Liver (tissue), 9 donors: ENCODE data around the gene ARL1. TPM values are rescaled to one million over a fixed set of nuclear protein-coding genes. Genes with fewer than 3 reads are reported as not detected.

Experiments
- DNase-seq: peaks from one replicate; pipeline ENCODE4 v3.0.0-alpha.2; 2017; ENCODE audit warnings: low spot score
- H3K27ac ChIP-seq, 2 donors: one replicate each; pipeline ENCODE4 v1.7.0; 2013; ENCODE audit warnings: inconsistent platforms in 2 of 2, low read length in 2 of 2, control low read depth in 1 of 2, low read depth in 1 of 2, mild to moderate bottlenecking in 1 of 2
- H3K27me3 ChIP-seq, 4 donors: one replicate each; pipeline versions ENCODE4 v1.6.1 to v1.7.0; 2013; ENCODE audit warnings: low read length in 3 of 4, inconsistent platforms in 1 of 4, mild to moderate bottlenecking in 1 of 4, moderate library complexity in 1 of 4; ENCODE audit not compliant: control insufficient read depth in 4 of 4, insufficient read depth in 4 of 4
- H3K36me3 ChIP-seq, 4 donors: one replicate each; pipeline versions ENCODE4 v1.6.1 to v1.7.0; 2013; ENCODE audit warnings: low read length in 3 of 4, mild to moderate bottlenecking in 3 of 4, low read depth in 1 of 4, moderate library complexity in 1 of 4; ENCODE audit not compliant: control insufficient read depth in 4 of 4, insufficient read depth in 3 of 4
- H3K4me1 ChIP-seq, 4 donors: one replicate each; pipeline versions ENCODE4 v1.6.1 to v1.7.0; 2013; ENCODE audit warnings: low read length in 3 of 4, mild to moderate bottlenecking in 3 of 4, moderate library complexity in 1 of 4; ENCODE audit not compliant: control insufficient read depth in 4 of 4, insufficient read depth in 4 of 4
- H3K4me3 ChIP-seq, 3 donors: one replicate each; pipeline versions ENCODE4 v1.6.1 to v1.7.0; 2013; ENCODE audit warnings: low read length in 3 of 3, control low read depth in 1 of 3, low read depth in 1 of 3, mild to moderate bottlenecking in 1 of 3
- H3K9ac ChIP-seq, 2 donors: one replicate each; pipeline ENCODE4 v1.7.0; 2013; ENCODE audit warnings: low read length in 2 of 2, mild to moderate bottlenecking in 2 of 2, moderate library complexity in 2 of 2, control low read depth in 1 of 2, low read depth in 1 of 2
- H3K9me3 ChIP-seq, 4 donors: one replicate each; pipeline versions ENCODE4 v1.6.1 to v1.7.0; 2013; ENCODE audit warnings: low read length in 3 of 4; ENCODE audit not compliant: control insufficient read depth in 4 of 4
- EGR1 ChIP-seq, 2 donors: IDR thresholded peaks; 2 replicates each; pipeline ENCODE4 v1.6.1; 2016 to 2018; ENCODE audit warnings: antibody characterized with exemption in 2 of 2, low read depth in 2 of 2
- FOXA1 ChIP-seq: IDR thresholded peaks from 2 replicates; pipeline ENCODE4 v1.6.1; 2016; ENCODE audit warnings: antibody characterized with exemption
- GABPA ChIP-seq, 2 donors: IDR thresholded peaks in 1 of 2; conservative IDR thresholded peaks in 1 of 2; 2 replicates each; pipeline ENCODE4 v1.6.1; 2016; ENCODE audit warnings: antibody characterized with exemption in 2 of 2, mild to moderate bottlenecking in 1 of 2, moderate library complexity in 1 of 2
- HNF4A ChIP-seq, 2 donors: conservative IDR thresholded peaks; 2 replicates each; pipeline ENCODE4 v1.6.1; 2016; ENCODE audit warnings: antibody characterized with exemption in 2 of 2, mild to moderate bottlenecking in 2 of 2
- HNF4G ChIP-seq: IDR thresholded peaks from 2 replicates; pipeline ENCODE4 v1.6.1; 2016; ENCODE audit warnings: antibody characterized with exemption
- JUND ChIP-seq, 2 donors: IDR thresholded peaks; 2 replicates each; pipeline ENCODE4 v1.6.1; 2016; ENCODE audit warnings: antibody characterized with exemption in 2 of 2
- RAD21 ChIP-seq, 2 donors: IDR thresholded peaks; 2 replicates each; pipeline ENCODE4 v1.6.1; 2016; ENCODE audit warnings: antibody characterized with exemption in 2 of 2, mild to moderate bottlenecking in 2 of 2
- RXRA ChIP-seq, 2 donors: IDR thresholded peaks; 2 replicates each; pipeline ENCODE4 v1.6.1; 2017 to 2018; ENCODE audit warnings: antibody characterized with exemption in 2 of 2, mild to moderate bottlenecking in 1 of 2
- SP1 ChIP-seq: IDR thresholded peaks from 2 replicates; pipeline ENCODE4 v1.6.1; 2018; ENCODE audit warnings: antibody characterized with exemption, mild to moderate bottlenecking
- TAF1 ChIP-seq: conservative IDR thresholded peaks from 2 replicates; pipeline ENCODE4 v1.6.1; 2016; ENCODE audit warnings: antibody characterized with exemption, mild to moderate bottlenecking
- YY1 ChIP-seq: IDR thresholded peaks from 2 replicates; pipeline ENCODE4 v1.6.1; 2016; ENCODE audit warnings: antibody characterized with exemption, mild to moderate bottlenecking
- polyA plus RNA-seq, 2 donors: library from polyadenylated mRNA; stranded (reverse) in 1 of 2; unstranded in 1 of 2; fragments of 200-250 nt in 1 of 2; fragments of >200 nt in 1 of 2; fragmentation: Nextera tagmentation in 1 of 2; extraction: Ambion mirVana in 1 of 2; gene quantifications; one replicate each; pipeline versions ENCODE4 v1.2.1 to v1.2.3, GENCODE V29; 2013 to 2015
- total RNA-seq, 2 donors: library from RNA; depleted of rRNA; stranded (reverse); fragments of >200 nt; gene quantifications; one replicate each; pipeline ENCODE4 v1.2.3, GENCODE V29; 2014
- TF ChIP-seq, protein P1 (sequence below): IDR thresholded peaks from 2 replicates; pipeline ENCODE4 v1.6.1; 2016; ENCODE audit warnings: antibody characterized with exemption, mild to moderate bottlenecking
- TF ChIP-seq, protein P2 (sequence below): IDR thresholded peaks from 2 replicates; pipeline ENCODE4 v1.6.1; 2016; ENCODE audit warnings: antibody characterized with exemption
- TF ChIP-seq, protein P3 (sequence below): fragments of 150-350 bp; IDR thresholded peaks from 2 replicates; pipeline ENCODE4 v1.5.1; 2017; ENCODE audit warnings: improper control_type of control experiment, low read depth, low read length; ENCODE audit not compliant: missing input control
- TF ChIP-seq, protein P4 (sequence below): IDR thresholded peaks from 2 replicates; pipeline ENCODE4 v1.6.1; 2016; ENCODE audit warnings: antibody characterized with exemption
- donor health status: healthy.
- donor health status: healthy.
- donor health status: healthy.
- donor health status: healthy.
- donor health status: healthy.

The ARL1 gene
- total and polyA plus RNA-seq, 4 donors = 29.2 to 44.8 (median 36.8) TPM

DNA sequence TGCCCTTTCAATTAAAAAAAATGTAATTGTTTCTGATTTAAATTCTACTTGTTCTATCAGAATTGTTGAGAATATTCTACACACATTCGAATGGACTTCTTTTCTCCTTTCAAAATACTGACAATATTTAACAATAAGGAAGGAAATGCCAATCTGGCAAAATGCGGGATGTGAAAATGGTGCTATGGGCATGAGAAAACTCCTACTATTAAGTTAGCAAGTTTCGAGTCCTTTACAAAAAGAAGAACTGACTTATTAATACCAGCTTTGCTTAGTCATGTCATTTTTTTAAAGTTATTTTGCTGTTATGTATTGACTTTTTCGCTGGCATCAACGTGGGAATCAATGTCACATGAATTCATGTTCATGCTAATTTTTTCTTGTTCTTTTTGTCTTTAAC is 31.7 kb upstream of the ARL1 start (continued):
- TF ChIP-seq, protein P1, sequence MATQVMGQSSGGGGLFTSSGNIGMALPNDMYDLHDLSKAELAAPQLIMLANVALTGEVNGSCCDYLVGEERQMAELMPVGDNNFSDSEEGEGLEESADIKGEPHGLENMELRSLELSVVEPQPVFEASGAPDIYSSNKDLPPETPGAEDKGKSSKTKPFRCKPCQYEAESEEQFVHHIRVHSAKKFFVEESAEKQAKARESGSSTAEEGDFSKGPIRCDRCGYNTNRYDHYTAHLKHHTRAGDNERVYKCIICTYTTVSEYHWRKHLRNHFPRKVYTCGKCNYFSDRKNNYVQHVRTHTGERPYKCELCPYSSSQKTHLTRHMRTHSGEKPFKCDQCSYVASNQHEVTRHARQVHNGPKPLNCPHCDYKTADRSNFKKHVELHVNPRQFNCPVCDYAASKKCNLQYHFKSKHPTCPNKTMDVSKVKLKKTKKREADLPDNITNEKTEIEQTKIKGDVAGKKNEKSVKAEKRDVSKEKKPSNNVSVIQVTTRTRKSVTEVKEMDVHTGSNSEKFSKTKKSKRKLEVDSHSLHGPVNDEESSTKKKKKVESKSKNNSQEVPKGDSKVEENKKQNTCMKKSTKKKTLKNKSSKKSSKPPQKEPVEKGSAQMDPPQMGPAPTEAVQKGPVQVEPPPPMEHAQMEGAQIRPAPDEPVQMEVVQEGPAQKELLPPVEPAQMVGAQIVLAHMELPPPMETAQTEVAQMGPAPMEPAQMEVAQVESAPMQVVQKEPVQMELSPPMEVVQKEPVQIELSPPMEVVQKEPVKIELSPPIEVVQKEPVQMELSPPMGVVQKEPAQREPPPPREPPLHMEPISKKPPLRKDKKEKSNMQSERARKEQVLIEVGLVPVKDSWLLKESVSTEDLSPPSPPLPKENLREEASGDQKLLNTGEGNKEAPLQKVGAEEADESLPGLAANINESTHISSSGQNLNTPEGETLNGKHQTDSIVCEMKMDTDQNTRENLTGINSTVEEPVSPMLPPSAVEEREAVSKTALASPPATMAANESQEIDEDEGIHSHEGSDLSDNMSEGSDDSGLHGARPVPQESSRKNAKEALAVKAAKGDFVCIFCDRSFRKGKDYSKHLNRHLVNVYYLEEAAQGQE = no peak
- no peak for TF ChIP-seq HNF4A (conservative IDR thresholded peaks at IDR 0.05)
- TF ChIP-seq EGR1 (IDR thresholded peaks at IDR 0.05; ENCODE audit: low read depth in 2 of 2) = no peak
- no peak for TF ChIP-seq JUND (IDR thresholded peaks at IDR 0.05)
- no peak for TF ChIP-seq RXRA (IDR thresholded peaks at IDR 0.05)
- no peak for TF ChIP-seq TAF1
- TF ChIP-seq, protein P2, sequence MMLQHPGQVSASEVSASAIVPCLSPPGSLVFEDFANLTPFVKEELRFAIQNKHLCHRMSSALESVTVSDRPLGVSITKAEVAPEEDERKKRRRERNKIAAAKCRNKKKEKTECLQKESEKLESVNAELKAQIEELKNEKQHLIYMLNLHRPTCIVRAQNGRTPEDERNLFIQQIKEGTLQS = no peak
- no peak for TF ChIP-seq FOXA1
- no peak for TF ChIP-seq SP1

DNA sequence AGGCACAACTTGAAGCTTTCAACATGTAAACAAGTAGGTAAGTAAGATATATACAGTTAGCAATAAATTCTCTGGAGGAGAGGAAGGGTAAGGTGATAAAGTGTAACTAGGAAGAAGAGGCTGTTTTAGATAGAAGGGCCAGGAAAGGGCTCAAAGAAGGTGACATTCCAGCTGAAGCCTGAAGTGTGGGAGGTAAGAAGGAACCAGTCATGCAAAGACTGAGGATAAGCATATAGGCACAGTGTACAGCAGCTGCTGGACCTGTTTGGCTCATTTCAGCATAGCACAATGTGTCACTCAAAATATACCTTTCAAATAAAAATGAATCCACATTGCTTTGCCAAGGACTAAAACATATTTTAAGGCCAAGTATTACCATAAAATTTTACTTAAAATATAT is 28.6 kb upstream of the ARL1 start:
- Histone ChIP-seq H3K27ac (no peak overlapping the region), H3K36me3 (no peaks in the 10 kb centered on the region), H3K4me1 (no peaks in the 10 kb centered on the region), H3K27me3 (no peaks in the 10 kb centered on the region), H3K4me3 (no peak overlapping the region), H3K9me3 (no peaks in the 10 kb centered on the region), H3K9ac (no peak overlapping the region)
- TF ChIP-seq FOXA1 (no peak), EGR1 (IDR thresholded peaks at IDR 0.05; ENCODE audit: low read depth in 2 of 2) (no peak), GABPA (IDR thresholded peaks at IDR 0.05 in 1 of 2, conservative IDR thresholded peaks at IDR 0.05 in 1 of 2) (no peak), HNF4G (no peak), SP1 (no peak), YY1 (no peak), HNF4A (conservative IDR thresholded peaks at IDR 0.05) (no peak), RAD21 (IDR thresholded peaks at IDR 0.05) (no peak), TAF1 (no peak)
- TF ChIP-seq, protein P1 = no peak
- TF ChIP-seq, protein P3, sequence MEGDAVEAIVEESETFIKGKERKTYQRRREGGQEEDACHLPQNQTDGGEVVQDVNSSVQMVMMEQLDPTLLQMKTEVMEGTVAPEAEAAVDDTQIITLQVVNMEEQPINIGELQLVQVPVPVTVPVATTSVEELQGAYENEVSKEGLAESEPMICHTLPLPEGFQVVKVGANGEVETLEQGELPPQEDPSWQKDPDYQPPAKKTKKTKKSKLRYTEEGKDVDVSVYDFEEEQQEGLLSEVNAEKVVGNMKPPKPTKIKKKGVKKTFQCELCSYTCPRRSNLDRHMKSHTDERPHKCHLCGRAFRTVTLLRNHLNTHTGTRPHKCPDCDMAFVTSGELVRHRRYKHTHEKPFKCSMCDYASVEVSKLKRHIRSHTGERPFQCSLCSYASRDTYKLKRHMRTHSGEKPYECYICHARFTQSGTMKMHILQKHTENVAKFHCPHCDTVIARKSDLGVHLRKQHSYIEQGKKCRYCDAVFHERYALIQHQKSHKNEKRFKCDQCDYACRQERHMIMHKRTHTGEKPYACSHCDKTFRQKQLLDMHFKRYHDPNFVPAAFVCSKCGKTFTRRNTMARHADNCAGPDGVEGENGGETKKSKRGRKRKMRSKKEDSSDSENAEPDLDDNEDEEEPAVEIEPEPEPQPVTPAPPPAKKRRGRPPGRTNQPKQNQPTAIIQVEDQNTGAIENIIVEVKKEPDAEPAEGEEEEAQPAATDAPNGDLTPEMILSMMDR = no peak
- TF ChIP-seq, protein P4, sequence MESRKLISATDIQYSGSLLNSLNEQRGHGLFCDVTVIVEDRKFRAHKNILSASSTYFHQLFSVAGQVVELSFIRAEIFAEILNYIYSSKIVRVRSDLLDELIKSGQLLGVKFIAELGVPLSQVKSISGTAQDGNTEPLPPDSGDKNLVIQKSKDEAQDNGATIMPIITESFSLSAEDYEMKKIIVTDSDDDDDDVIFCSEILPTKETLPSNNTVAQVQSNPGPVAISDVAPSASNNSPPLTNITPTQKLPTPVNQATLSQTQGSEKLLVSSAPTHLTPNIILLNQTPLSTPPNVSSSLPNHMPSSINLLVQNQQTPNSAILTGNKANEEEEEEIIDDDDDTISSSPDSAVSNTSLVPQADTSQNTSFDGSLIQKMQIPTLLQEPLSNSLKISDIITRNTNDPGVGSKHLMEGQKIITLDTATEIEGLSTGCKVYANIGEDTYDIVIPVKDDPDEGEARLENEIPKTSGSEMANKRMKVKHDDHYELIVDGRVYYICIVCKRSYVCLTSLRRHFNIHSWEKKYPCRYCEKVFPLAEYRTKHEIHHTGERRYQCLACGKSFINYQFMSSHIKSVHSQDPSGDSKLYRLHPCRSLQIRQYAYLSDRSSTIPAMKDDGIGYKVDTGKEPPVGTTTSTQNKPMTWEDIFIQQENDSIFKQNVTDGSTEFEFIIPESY = no peak
- no peak for DNase-seq
